Prostate gland (tissue), 2 donors: Measurements from ENCODE around the gene TREML4. TPM values are rescaled to one million over a fixed set of nuclear protein-coding genes. Genes with fewer than 3 reads are reported as not detected.
"Not testable (repeated sequence)": the region's sequence is repeated elsewhere in the genome, so short reads cannot be mapped to it uniquely, and the experiment has no call there.

Source experiments
- DNase-seq: peaks from one replicate; pipeline ENCODE4 v3.0.0-alpha.2; 2019; ENCODE audit warnings: low spot score
- H3K27ac ChIP-seq, 2 donors: fragments of 200-600 bp; sonication (generic); 2 replicates each; pipeline ENCODE4 v1.5.1; 2017 to 2019
- H3K27me3 ChIP-seq: fragments of 200-600 bp; sonication (generic); replicated peaks from 2 replicates; pipeline ENCODE4 v1.5.1; 2019; ENCODE audit not compliant: insufficient read depth
- H3K36me3 ChIP-seq, 2 donors: fragments of 200-600 bp; sonication (generic); 1 replicate in 1 of 2; 2 replicates in 1 of 2; pipeline versions ENCODE4 v1.5.1 to v1.8.1; 2017 to 2019
- H3K4me1 ChIP-seq: fragments of 200-600 bp; sonication (generic); replicated peaks from 2 replicates; pipeline ENCODE4 v1.5.1; 2019
- H3K4me3 ChIP-seq, 2 donors: fragments of 200-600 bp; sonication (generic); 2 replicates each; pipeline ENCODE4 v1.5.1; 2017 to 2019
- H3K9me3 ChIP-seq: fragments of 200-600 bp; sonication (generic); 2 replicates; pipeline ENCODE4 v1.5.1; 2017
- CTCF ChIP-seq, 4 experiments: fragments of 200-600 bp in 2 of 4; fragments of 450-650 bp in 2 of 4; sonication (generic) in 2 of 4; IDR thresholded peaks; 1 replicate in 3 of 4; 2 replicates in 1 of 4; pipeline ENCODE4 v1.5.1; 2016 to 2019; ENCODE audit warnings: antibody characterized with exemption in 4 of 4, mild to moderate bottlenecking in 2 of 4, moderate library complexity in 2 of 4
- POLR2A ChIP-seq: fragments of 450-650 bp; IDR thresholded peaks from one replicate; pipeline ENCODE4 v1.6.1; 2016; ENCODE audit warnings: antibody characterized with exemption, mild to moderate bottlenecking
- POLR2AphosphoS5 ChIP-seq: sonication (generic); formaldehyde crosslinking; IDR thresholded peaks from one replicate; pipeline ENCODE4 v1.6.1; 2017; ENCODE audit warnings: antibody characterized with exemption
- WGBS: methylation state at CpG from one replicate; pipeline ENCODE4 v1.1.5; 2018; 5-methylcytosine and 5-hydroxymethylcytosine counted together
- intact Hi-C: fragments of 100-400 bp; cut with DNase I; formaldehyde crosslinking; loops from one replicate; pipeline ENCODE4 v1.14.2; 2022
- total RNA-seq, 2 donors: library from RNA; depleted of rRNA; stranded (reverse); fragments of >200 nt; gene quantifications; one replicate each; pipeline ENCODE4 v1.1.0, GENCODE V29; 2016

Gene TREML4
- total RNA-seq, 2 donors from 2014 or later: not detected

- Histone ChIP-seq H3K27ac (no peak overlapping the region), H3K27me3 (no peaks in the 10 kb centered on the region), H3K36me3 (no peaks in the 10 kb centered on the region), H3K4me1 (no peaks in the 10 kb centered on the region), H3K4me3 (no peak overlapping the region), H3K9me3 (no peaks in the 10 kb centered on the region)
- intact Hi-C loops: no loop called here
- 78% methylated on average over 7 of the region's 7 CpGs for WGBS
- no peak for DNase-seq
- TF ChIP-seq CTCF (IDR thresholded peaks at IDR 0.05): no peak
- no peak for TF ChIP-seq POLR2A
- TF ChIP-seq POLR2AphosphoS5: no peak
Measured at GRCh38 chr6:41184761-41185160, 43.4 kb upstream of the TREML4 start.

- Histone ChIP-seq H3K27me3 (no peaks in the 10 kb centered on the region), H3K9me3 (no peaks in the 10 kb centered on the region), H3K4me1 (no peaks in the 10 kb centered on the region), H3K4me3 (no peak overlapping the region), H3K27ac (no peak overlapping the region), H3K36me3 (no peaks in the 10 kb centered on the region)
- TF ChIP-seq CTCF (IDR thresholded peaks at IDR 0.05) (no peak), POLR2A (no peak), POLR2AphosphoS5 (no peak)
- DNase-seq: no peak
- intact Hi-C loops: no loop called here
- 88% methylated on average over 10 of the region's 10 CpGs for WGBS
Measured at GRCh38 chr6:41186031-41186562, 42.1 kb upstream of the TREML4 start.

GRCh38 chr6:41187924-41188886, 39.9 kb upstream of the TREML4 start:
- WGBS: 82% methylated on average over 8 of the region's 8 CpGs
- H3K4me1 ChIP-seq: no peaks in the 10 kb centered on the region
- H3K9me3 ChIP-seq: no peaks in the 10 kb centered on the region
- no peaks in the 10 kb centered on the region for H3K27me3 ChIP-seq
- intact Hi-C loops: no loop called here
- no peak for DNase-seq
- H3K4me3 ChIP-seq: no peak overlapping the region
- no peak overlapping the region for H3K27ac ChIP-seq
- H3K36me3 ChIP-seq: no peaks in the 10 kb centered on the region
- no peak for TF ChIP-seq POLR2A
- no peak for TF ChIP-seq CTCF (IDR thresholded peaks at IDR 0.05)
- TF ChIP-seq POLR2AphosphoS5: no peak

- H3K27ac ChIP-seq, H3K9me3 ChIP-seq, H3K36me3 ChIP-seq, intact Hi-C loops, H3K27me3 ChIP-seq, DNase-seq, H3K4me3 ChIP-seq, H3K4me1 ChIP-seq: not testable (repeated sequence)
Measured at GRCh38 chr6:41189046-41189445, 39.1 kb upstream of the TREML4 start.

GRCh38 chr6:41189967-41190366, 38.2 kb upstream of the TREML4 start:
- no peaks in the 10 kb centered on the region for H3K27me3 ChIP-seq
- H3K36me3 ChIP-seq: no peaks in the 10 kb centered on the region
- H3K4me3 ChIP-seq: no peak overlapping the region
- DNase-seq: no peak
- intact Hi-C loops: no loop called here
- TF ChIP-seq CTCF (IDR thresholded peaks at IDR 0.05) (no peak), POLR2A (no peak)
- no peaks in the 10 kb centered on the region for H3K4me1 ChIP-seq
- WGBS: 93% methylated on average over 2 of the region's 2 CpGs
- H3K9me3 ChIP-seq: no peaks in the 10 kb centered on the region
- H3K27ac ChIP-seq: no peak overlapping the region
